Camera-type eye (tissue), 1 donor: ENCODE results near the gene CYP4V2. TPM values are rescaled to one million over a fixed set of nuclear protein-coding genes. Genes with fewer than 3 reads are reported as not detected.

Experiments used
- total RNA-seq: library from RNA; depleted of rRNA; stranded (reverse); fragments of >200 nt; gene quantifications from one replicate; pipeline ENCODE4 v1.2.3, GENCODE V29; 2014

CYP4V2 gene
- 38.9 TPM for total RNA-seq

DNA sequence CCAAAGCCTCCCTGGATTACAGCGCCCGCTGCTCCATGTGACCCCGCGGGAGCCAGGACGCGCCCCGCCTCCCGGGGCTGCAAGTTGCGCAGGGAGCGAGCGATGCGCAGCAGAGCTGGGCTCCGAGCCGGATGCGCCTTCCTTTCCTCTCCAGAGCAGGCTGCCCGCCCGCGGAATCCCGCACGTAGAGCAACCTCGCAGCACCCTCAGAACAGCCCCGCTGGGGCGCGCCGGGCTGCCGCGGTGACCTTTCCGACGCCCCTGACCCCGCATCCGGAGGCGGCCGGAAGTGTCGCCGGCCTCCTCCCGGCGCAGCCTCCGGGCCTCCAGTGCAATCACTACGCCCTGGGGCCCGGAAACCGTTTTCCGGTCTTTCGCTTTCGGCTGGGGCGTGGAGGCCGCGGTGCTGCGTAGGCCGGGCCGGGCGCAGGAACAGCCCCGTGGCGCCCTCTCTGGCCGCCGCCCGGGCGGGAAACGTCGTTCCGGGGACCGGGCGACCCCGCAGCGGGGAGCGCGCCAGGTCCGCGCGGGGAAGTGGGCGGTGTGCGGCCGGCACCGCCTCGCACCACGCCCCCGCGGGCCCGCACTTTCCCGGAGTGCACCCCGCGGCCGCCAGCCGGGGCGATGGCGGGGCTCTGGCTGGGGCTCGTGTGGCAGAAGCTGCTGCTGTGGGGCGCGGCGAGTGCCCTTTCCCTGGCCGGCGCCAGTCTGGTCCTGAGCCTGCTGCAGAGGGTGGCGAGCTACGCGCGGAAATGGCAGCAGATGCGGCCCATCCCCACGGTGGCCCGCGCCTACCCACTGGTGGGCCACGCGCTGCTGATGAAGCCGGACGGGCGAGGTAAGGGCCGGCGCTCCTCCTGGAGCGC lies at the start of gene CYP4V2:
CYP4V2 (plus strand) TSS at position 368 of the 866 bp plus-strand sequence; CDS start at position 625, 257 bp downstream.

GRCh38 chr4:186227221-186227620 lies 35.9 kb downstream of the CYP4V2 start, which contains the start of gene KLKB1:
KLKB1 (plus strand) TSS chr4:186227507; CDS start chr4:186228196, 689 bp downstream.

Other genes with a start within 250 kb of the CYP4V2 start
- gene TLR3, start 122.4 kb upstream of the CYP4V2 start, total RNA-seq = 2.7 TPM
- 14.5 TPM for gene FAM149A, start 86.9 kb upstream of the CYP4V2 start, total RNA-seq
- 2.1 TPM for gene KLKB1, start 35.9 kb downstream of the CYP4V2 start, total RNA-seq
- 0.44 TPM for gene F11, start 74.6 kb downstream of the CYP4V2 start, total RNA-seq